ENCODE results near the gene COBL. TPM values are rescaled to one million over a fixed set of nuclear protein-coding genes. Genes with fewer than 3 reads are reported as not detected.

COBL gene
- polyA plus RNA-seq, 3 donors, result not detected

DNA sequence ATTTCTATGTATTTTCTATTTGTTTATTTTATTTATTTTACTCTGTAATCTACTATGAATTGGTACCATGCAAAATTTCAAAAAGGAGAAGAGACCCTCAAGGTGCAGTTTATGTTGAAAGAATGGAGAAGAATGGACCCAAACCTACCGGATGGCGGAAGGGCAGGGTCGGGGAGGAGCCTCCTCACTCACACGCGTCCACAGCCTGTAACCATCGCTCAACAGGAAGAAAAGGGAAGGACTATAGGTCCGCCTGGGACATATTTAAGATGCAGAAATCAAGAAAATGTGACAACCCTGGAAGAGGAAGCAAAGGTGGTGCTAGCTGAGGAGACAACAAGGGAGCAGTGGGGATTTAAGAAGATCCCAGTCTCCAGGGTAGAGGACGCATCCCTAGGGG is 158.4 kb downstream of the COBL start:
- H3K79me2 ChIP-seq (ENCODE audit: insufficient read depth, low read length), result no peaks in the 10 kb centered on the region
- H2AFZ ChIP-seq (ENCODE audit: insufficient read depth, low read depth, low read length, poor library complexity, severe bottlenecking), result no peak overlapping the region
- no peaks in the 10 kb centered on the region for H3K36me3 ChIP-seq (replicated peaks in 1 of 2; ENCODE audit: control insufficient read depth in 1 of 2, insufficient read depth in 2 of 2, low read length in 2 of 2)
- TF ChIP-seq, protein P1, sequence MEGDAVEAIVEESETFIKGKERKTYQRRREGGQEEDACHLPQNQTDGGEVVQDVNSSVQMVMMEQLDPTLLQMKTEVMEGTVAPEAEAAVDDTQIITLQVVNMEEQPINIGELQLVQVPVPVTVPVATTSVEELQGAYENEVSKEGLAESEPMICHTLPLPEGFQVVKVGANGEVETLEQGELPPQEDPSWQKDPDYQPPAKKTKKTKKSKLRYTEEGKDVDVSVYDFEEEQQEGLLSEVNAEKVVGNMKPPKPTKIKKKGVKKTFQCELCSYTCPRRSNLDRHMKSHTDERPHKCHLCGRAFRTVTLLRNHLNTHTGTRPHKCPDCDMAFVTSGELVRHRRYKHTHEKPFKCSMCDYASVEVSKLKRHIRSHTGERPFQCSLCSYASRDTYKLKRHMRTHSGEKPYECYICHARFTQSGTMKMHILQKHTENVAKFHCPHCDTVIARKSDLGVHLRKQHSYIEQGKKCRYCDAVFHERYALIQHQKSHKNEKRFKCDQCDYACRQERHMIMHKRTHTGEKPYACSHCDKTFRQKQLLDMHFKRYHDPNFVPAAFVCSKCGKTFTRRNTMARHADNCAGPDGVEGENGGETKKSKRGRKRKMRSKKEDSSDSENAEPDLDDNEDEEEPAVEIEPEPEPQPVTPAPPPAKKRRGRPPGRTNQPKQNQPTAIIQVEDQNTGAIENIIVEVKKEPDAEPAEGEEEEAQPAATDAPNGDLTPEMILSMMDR (IDR thresholded peaks at IDR 0.05), result no peak
- peaks cover 0 to 5% of the 10 kb centered on the region in 2 donors for H3K4me1 ChIP-seq (ENCODE audit: control insufficient read depth in 1 of 2, insufficient read depth in 2 of 2, low read length in 2 of 2)
- Mint-ChIP-seq H3K4me3 (no peak overlapping the region), H3K36me3 (no peaks in the 10 kb centered on the region), H3K4me1 (peaks cover 8% of the 10 kb centered on the region), H3K27me3 (ENCODE audit: low read depth in 3 of 3) (peaks cover 0 to 4% (median 0%) of the 10 kb centered on the region in 3 donors), H3K27ac (peak overlapping the region in 1 of 7 donors; percentile 21), H3K9me3 (peaks cover 0 to 3% (median 0%) of the 10 kb centered on the region in 7 donors)
- no peak overlapping the region for H3K4me2 ChIP-seq (replicated peaks; ENCODE audit: extremely low read depth, low read length, poor library complexity, severe bottlenecking)
- H3K4me3 ChIP-seq (replicated peaks in 1 of 3; ENCODE audit: low read depth in 2 of 3, low read length in 3 of 3), result no peak overlapping the region
- no peak overlapping the region for H3K27ac ChIP-seq (ENCODE audit: low read depth in 1 of 2, low read length in 2 of 2)
- DNase-seq, result peak in 1 of 3 donors; percentile 6
- H4K20me1 ChIP-seq (ENCODE audit: insufficient read depth, low read length), result no peaks in the 10 kb centered on the region
- intact Hi-C loops (cut with micrococcal nuclease), result no loop called here
- H3K27me3 ChIP-seq (ENCODE audit: control insufficient read depth in 2 of 2, insufficient read depth in 2 of 2, low read length in 2 of 2), result peaks cover 0 to 3% of the 10 kb centered on the region in 2 donors
- no peak overlapping the region for H3K9ac ChIP-seq (ENCODE audit: insufficient read depth, low read length, poor library complexity, severe bottlenecking)
- no CpG with 5 or more reads among the region's 8 CpGs for WGBS (ENCODE audit: insufficient coverage)
- no peaks in the 10 kb centered on the region for H3K9me3 ChIP-seq (replicated peaks in 1 of 2; ENCODE audit: control insufficient read depth in 1 of 2, insufficient read depth in 1 of 2, low read length in 2 of 2)

DNA sequence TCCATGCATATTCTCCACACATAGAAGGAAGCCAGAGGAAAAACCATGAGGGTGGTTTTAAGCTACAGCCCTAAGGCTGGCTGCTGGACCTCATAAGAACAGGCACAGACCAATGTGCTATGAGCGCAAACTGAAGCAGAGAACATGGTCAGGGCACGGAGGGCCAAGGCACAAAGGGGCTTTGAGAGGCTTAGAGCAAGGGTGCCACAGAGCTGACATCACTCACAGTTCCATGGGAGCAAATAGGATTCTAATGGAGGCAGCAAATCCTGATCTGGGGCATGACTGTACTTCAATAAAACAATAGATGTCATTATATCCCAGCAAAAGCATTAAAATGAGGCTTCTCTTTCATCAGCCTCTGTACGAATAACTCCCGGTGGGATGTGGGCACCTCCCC is 162.4 kb downstream of the COBL start:
- TF ChIP-seq, protein P1 (IDR thresholded peaks at IDR 0.05), result no peak
- H3K36me3 Mint-ChIP-seq, result no peaks in the 10 kb centered on the region
- H3K4me3 Mint-ChIP-seq, result no peak overlapping the region
- Histone ChIP-seq H3K9me3 (replicated peaks in 1 of 2; ENCODE audit: control insufficient read depth in 1 of 2, insufficient read depth in 1 of 2, low read length in 2 of 2) (no peaks in the 10 kb centered on the region), H3K27me3 (ENCODE audit: control insufficient read depth in 2 of 2, insufficient read depth in 2 of 2, low read length in 2 of 2) (no peaks in the 10 kb centered on the region), H3K4me3 (replicated peaks in 1 of 3; ENCODE audit: low read depth in 2 of 3, low read length in 3 of 3) (no peak overlapping the region), H3K79me2 (ENCODE audit: insufficient read depth, low read length) (no peaks in the 10 kb centered on the region), H3K4me2 (replicated peaks; ENCODE audit: extremely low read depth, low read length, poor library complexity, severe bottlenecking) (no peak overlapping the region), H4K20me1 (ENCODE audit: insufficient read depth, low read length) (no peaks in the 10 kb centered on the region), H3K27ac (ENCODE audit: low read depth in 1 of 2, low read length in 2 of 2) (no peak overlapping the region), H3K36me3 (replicated peaks in 1 of 2; ENCODE audit: control insufficient read depth in 1 of 2, insufficient read depth in 2 of 2, low read length in 2 of 2) (no peaks in the 10 kb centered on the region), H2AFZ (ENCODE audit: insufficient read depth, low read depth, low read length, poor library complexity, severe bottlenecking) (no peak overlapping the region), H3K9ac (ENCODE audit: insufficient read depth, low read length, poor library complexity, severe bottlenecking) (no peak overlapping the region), H3K4me1 (ENCODE audit: control insufficient read depth in 1 of 2, insufficient read depth in 2 of 2, low read length in 2 of 2) (peaks cover 0 to 5% of the 10 kb centered on the region in 2 donors)
- H3K27me3 Mint-ChIP-seq (ENCODE audit: low read depth in 3 of 3), result peaks cover 1 to 5% (median 4%) of the 10 kb centered on the region in 3 donors
- H3K4me1 Mint-ChIP-seq, result peaks cover 8% of the 10 kb centered on the region
- DNase-seq, result no peak
- peak overlapping the region in 1 of 7 donors; percentile 25 for H3K27ac Mint-ChIP-seq
- intact Hi-C loops (cut with micrococcal nuclease), result no loop called here
- 92% methylated on average over 2 of the region's 4 CpGs for WGBS (ENCODE audit: insufficient coverage)
- H3K9me3 Mint-ChIP-seq, result peaks cover 0 to 9% (median 0%) of the 10 kb centered on the region in 7 donors

All from CD14-positive monocyte (primary cell).